Measurements from ENCODE around the gene ZBTB46. TPM values are rescaled to one million over a fixed set of nuclear protein-coding genes. Genes with fewer than 3 reads are reported as not detected.

The ZBTB46 gene
- 0.42 and 0.59 TPM in 2 replicates for total RNA-seq

GRCh38 chr20:63830841-63831588 is at the start of gene ZBTB46:
ZBTB46 (minus strand) TSS chr20:63831264; CDS start chr20:63790757, 40,507 bp downstream.

GRCh38 chr20:63864978-63865640 is 34.0 kb upstream of the ZBTB46 start, which contains the start of gene TPD52L2:
TPD52L2 (plus strand) TSS chr20:63865270; CDS start chr20:63865366, 96 bp downstream.

GRCh38 chr20:63861365-63861934 is 30.4 kb upstream of the ZBTB46 start, which contains the start of gene ABHD16B:
ABHD16B (plus strand) TSS chr20:63861498; CDS start chr20:63861541, 43 bp downstream.

GRCh38 chr20:63739130-63740069 is 91.7 kb downstream of the ZBTB46 start, which contains the start of gene SLC2A4RG:
SLC2A4RG (plus strand) TSS chr20:63739776; CDS start chr20:63739913, 137 bp downstream.

GRCh38 chr20:63735859-63736718 is 95.0 kb downstream of the ZBTB46 start, which contains the start of gene LIME1:
LIME1 (plus strand) TSS chr20:63736664; CDS start chr20:63737550, 886 bp downstream.

GRCh38 chr20:63707558-63708300 is 123.3 kb downstream of the ZBTB46 start, which contains the start of the genes ARFRP1 and ZGPAT:
ARFRP1 (minus strand) TSS chr20:63707976; CDS start chr20:63707091, 885 bp downstream.
ZGPAT (plus strand) TSS chr20:63708039; CDS start chr20:63708581, 542 bp downstream.

GRCh38 chr20:63696628-63697356 is 134.3 kb downstream of the ZBTB46 start, which contains the start of gene TNFRSF6B:
TNFRSF6B (plus strand) TSS chr20:63696652; CDS start chr20:63696768, 116 bp downstream.

Other genes with a start within 250 kb of the ZBTB46 start
- gene GMEB2, start 204.2 kb downstream of the ZBTB46 start, total RNA-seq: 8.9 and 13.6 TPM in 2 replicates
- gene STMN3, start 177.8 kb downstream of the ZBTB46 start, total RNA-seq: 2.7 and 6.7 TPM in 2 replicates
- 7.1 and 14.3 TPM in 2 replicates for gene RTEL1, start 173.0 kb downstream of the ZBTB46 start, total RNA-seq
- 16.3 and 95.5 TPM in 2 replicates for gene TNFRSF6B, start 134.6 kb downstream of the ZBTB46 start, total RNA-seq
- gene ARFRP1, start 123.3 kb downstream of the ZBTB46 start, total RNA-seq: 35.3 and 43.2 TPM in 2 replicates
- 19.3 and 23.6 TPM in 2 replicates for gene ZGPAT, start 123.2 kb downstream of the ZBTB46 start, total RNA-seq
- gene LIME1, start 94.6 kb downstream of the ZBTB46 start, total RNA-seq: 2.7 and 8.9 TPM in 2 replicates
- gene SLC2A4RG, start 91.5 kb downstream of the ZBTB46 start, total RNA-seq: 14.3 and 24.8 TPM in 2 replicates
- gene ABHD16B, start 30.2 kb upstream of the ZBTB46 start, total RNA-seq: 0.09 TPM in 1 of 2 replicates, not detected in the other
- 127 and 187 TPM in 2 replicates for gene TPD52L2, start 34.0 kb upstream of the ZBTB46 start, total RNA-seq
- 79.7 and 83.4 TPM in 2 replicates for gene DNAJC5, start 63.9 kb upstream of the ZBTB46 start, total RNA-seq
- 15.7 and 22.6 TPM in 2 replicates for gene UCKL1, start 125.2 kb upstream of the ZBTB46 start, total RNA-seq
- 6.2 and 10.6 TPM in 2 replicates for gene ZNF512B, start 138.7 kb upstream of the ZBTB46 start, total RNA-seq
- 0.30 and 2.4 TPM in 2 replicates for gene SAMD10, start 148.4 kb upstream of the ZBTB46 start, total RNA-seq
- gene PRPF6, start 149.9 kb upstream of the ZBTB46 start, total RNA-seq: 58.2 and 72.9 TPM in 2 replicates
- gene C20orf204, start 204.9 kb upstream of the ZBTB46 start, total RNA-seq: 0.88 and 0.89 TPM in 2 replicates
- gene SOX18, start 218.4 kb upstream of the ZBTB46 start, total RNA-seq: under 0.01 TPM in 1 of 2 replicates, not detected in the other
- gene TCEA2, start 231.9 kb upstream of the ZBTB46 start, total RNA-seq: 27.2 and 35.3 TPM in 2 replicates
- gene RGS19, start 248.3 kb upstream of the ZBTB46 start, total RNA-seq: 14.0 and 16.0 TPM in 2 replicates
- 3.0 TPM in 2 replicates for gene OPRL1, start 248.8 kb upstream of the ZBTB46 start, total RNA-seq

Measured in smooth muscle cell of the umbilical artery (primary cell).